ENCODE measurements around the gene SH3BP2. TPM values are rescaled to one million over a fixed set of nuclear protein-coding genes. Genes with fewer than 3 reads are reported as not detected.

SH3BP2 gene
- total RNA-seq, 4 donors from 2014 or later: 29.6 to 43.5 (median 36.7) TPM

- DNase-seq: no peak
- no peaks in the 10 kb centered on the region for H3K9me3 ChIP-seq
- H3K36me3 ChIP-seq: peaks cover 35 to 41% of the 10 kb centered on the region in 2 donors
- TF ChIP-seq CTCF (IDR thresholded peaks at IDR 0.05) (no peak), POLR2A (IDR thresholded peaks at IDR 0.05) (no peak)
- peaks cover 1 to 3% of the 10 kb centered on the region in 2 donors for H3K4me1 ChIP-seq
- H3K27ac ChIP-seq: no peak overlapping the region
- intact Hi-C loops (cut with DNase I): no loop called here
- no peaks in the 10 kb centered on the region for H3K27me3 ChIP-seq
- no peak overlapping the region for H3K4me3 ChIP-seq (replicated peaks in 1 of 3)
- 91 to 93% methylated on average over 8 to 14 of the region's 14 CpGs for WGBS, 2 donors
These were observed 30.9 kb downstream of the SH3BP2 start for GRCh38 chr4:2823671-2824328.

DNA sequence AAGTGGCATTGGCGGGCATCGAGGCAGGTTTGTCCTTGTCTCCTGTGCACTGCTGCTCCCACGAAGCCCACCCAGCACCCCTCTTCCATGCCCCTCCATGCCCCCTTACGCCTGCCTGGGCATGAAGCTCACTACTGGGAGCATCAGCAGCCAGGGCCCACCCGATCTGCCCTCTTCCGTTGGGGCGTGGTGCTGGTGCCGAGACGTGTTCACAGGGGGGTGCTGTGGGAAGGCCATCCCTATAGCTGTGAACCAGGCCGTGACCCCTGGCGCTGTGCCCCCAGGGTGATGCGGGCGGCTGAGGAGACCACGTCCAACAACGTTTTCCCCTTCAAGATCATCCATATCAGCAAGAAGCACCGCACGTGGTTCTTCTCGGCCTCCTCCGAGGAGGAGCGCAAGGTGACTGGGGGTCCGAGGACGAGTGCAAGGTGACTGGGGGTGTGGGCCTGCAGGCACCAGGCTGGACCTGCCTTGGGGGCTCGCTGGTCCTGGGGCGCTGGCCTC lies 31.5 kb downstream of the SH3BP2 start:
- Histone ChIP-seq H3K4me1 (no peaks in the 10 kb centered on the region), H3K4me3 (replicated peaks in 1 of 3) (no peak overlapping the region), H3K27me3 (no peaks in the 10 kb centered on the region), H3K9me3 (no peaks in the 10 kb centered on the region), H3K27ac (no peak overlapping the region), H3K36me3 (peaks cover 35 to 42% of the 10 kb centered on the region in 2 donors)
- DNase-seq: no peak
- intact Hi-C loops (cut with DNase I): no loop called here
- TF ChIP-seq CTCF (IDR thresholded peaks at IDR 0.05) (no peak), POLR2A (IDR thresholded peaks at IDR 0.05) (no peak)
- 79 to 88% methylated on average over 11 to 23 of the region's 24 CpGs for WGBS, 2 donors

- Histone ChIP-seq H3K9me3 (no peaks in the 10 kb centered on the region), H3K36me3 (peaks cover 35 to 47% of the 10 kb centered on the region in 2 donors), H3K27ac (no peak overlapping the region), H3K27me3 (no peaks in the 10 kb centered on the region), H3K4me3 (replicated peaks in 1 of 3) (no peak overlapping the region), H3K4me1 (no peaks in the 10 kb centered on the region)
- intact Hi-C loops (cut with DNase I): no loop called here
- WGBS, 2 donors: 85 to 92% methylated on average over 3 to 14 of the region's 17 CpGs
- TF ChIP-seq CTCF (IDR thresholded peaks at IDR 0.05) (no peak), POLR2A (IDR thresholded peaks at IDR 0.05) (no peak)
- peak in 1 of 2 donors; percentile 0 for DNase-seq
These were observed 32.0 kb downstream of the SH3BP2 start for GRCh38 chr4:2824836-2825381.

GRCh38 chr4:2825740-2826139 lies 32.9 kb downstream of the SH3BP2 start:
- Histone ChIP-seq H3K27ac (no peak overlapping the region), H3K4me1 (no peaks in the 10 kb centered on the region), H3K36me3 (peaks cover 35 to 50% of the 10 kb centered on the region in 2 donors), H3K4me3 (replicated peaks in 1 of 3) (no peak overlapping the region), H3K9me3 (no peaks in the 10 kb centered on the region), H3K27me3 (no peaks in the 10 kb centered on the region)
- no peak for DNase-seq
- TF ChIP-seq CTCF (IDR thresholded peaks at IDR 0.05): no peak
- TF ChIP-seq POLR2A (IDR thresholded peaks at IDR 0.05): no peak
- intact Hi-C loops (cut with DNase I): no loop called here
- 83 to 96% methylated on average over 6 to 8 of the region's 13 CpGs for WGBS, 2 donors
